Tibial nerve (tissue), 4 donors: Measurements from ENCODE around the gene ACTR6. TPM values are rescaled to one million over a fixed set of nuclear protein-coding genes. Genes with fewer than 3 reads are reported as not detected.
"Not testable (repeated sequence)": the region's sequence is repeated elsewhere in the genome, so short reads cannot be mapped to it uniquely, and the experiment has no call there.

ENCODE experiments used
- DNase-seq, 2 donors: peaks; one replicate each; pipeline ENCODE4 v3.0.0-alpha.2; 2019; ENCODE audit warnings: low spot score in 2 of 2
- H3K27ac ChIP-seq, 4 donors: fragments of 200-600 bp; sonication (generic) in 3 of 4; one replicate each; pipeline ENCODE4 v1.5.1; 2017 to 2019; ENCODE audit warnings: mild to moderate bottlenecking in 1 of 4
- H3K27me3 ChIP-seq, 2 donors: fragments of 200-600 bp; sonication (generic) in 1 of 2; one replicate each; pipeline versions ENCODE4 v1.5.1 to v1.6.0; 2017 to 2019
- H3K36me3 ChIP-seq, 3 donors: fragments of 200-600 bp; sonication (generic); one replicate each; pipeline ENCODE4 v1.5.1; 2018 to 2019
- H3K4me1 ChIP-seq, 4 donors: fragments of 200-600 bp; sonication (generic) in 3 of 4; one replicate each; pipeline ENCODE4 v1.5.1; 2017 to 2019
- H3K4me3 ChIP-seq, 4 donors: fragments of 200-600 bp; sonication (generic) in 3 of 4; one replicate each; pipeline ENCODE4 v1.5.1; 2017 to 2019; ENCODE audit warnings: mild to moderate bottlenecking in 1 of 4, moderate library complexity in 1 of 4
- H3K9me3 ChIP-seq, 4 donors: fragments of 200-600 bp; sonication (generic) in 3 of 4; one replicate each; pipeline ENCODE4 v1.5.1; 2017 to 2019
- CTCF ChIP-seq, 5 experiments: fragments of 200-600 bp in 3 of 5; fragments of 450-650 bp in 2 of 5; sonication (generic) in 3 of 5; IDR thresholded peaks; one replicate each; pipeline ENCODE4 v1.5.1; 2016 to 2019; ENCODE audit warnings: antibody characterized with exemption in 5 of 5, mild to moderate bottlenecking in 3 of 5, moderate library complexity in 2 of 5
- EP300 ChIP-seq, 2 donors: sonication (generic); formaldehyde crosslinking; IDR thresholded peaks; one replicate each; pipeline ENCODE4 v1.6.1; 2017; ENCODE audit warnings: antibody characterized with exemption in 2 of 2, mild to moderate bottlenecking in 1 of 2
- POLR2A ChIP-seq, 2 donors: fragments of 450-650 bp; IDR thresholded peaks; one replicate each; pipeline ENCODE4 v1.6.1; 2017; ENCODE audit warnings: antibody characterized with exemption in 2 of 2, mild to moderate bottlenecking in 2 of 2, moderate library complexity in 2 of 2
- WGBS, 2 donors: methylation state at CpG; one replicate each; pipeline ENCODE4 v1.1.5; 2018; 5-methylcytosine and 5-hydroxymethylcytosine counted together
- total RNA-seq, 4 donors: library from RNA; depleted of rRNA; stranded (reverse); fragments of >200 nt; gene quantifications; one replicate each; pipeline ENCODE4 v1.1.0, GENCODE V29; 2016

Gene ACTR6
- total RNA-seq, 4 donors from 2014 or later: 11.1 to 19.5 (median 15.5) TPM

- H3K27ac ChIP-seq: no peak overlapping the region
- no peak for TF ChIP-seq EP300 (IDR thresholded peaks at IDR 0.05)
- TF ChIP-seq CTCF (IDR thresholded peaks at IDR 0.05): no peak
- TF ChIP-seq POLR2A (IDR thresholded peaks at IDR 0.05): no peak
- H3K9me3 ChIP-seq: no peaks in the 10 kb centered on the region
- no peaks in the 10 kb centered on the region for H3K36me3 ChIP-seq
- H3K4me1 ChIP-seq: no peaks in the 10 kb centered on the region
- no peak overlapping the region for H3K4me3 ChIP-seq
- 83 to 85% methylated on average over 1 of the region's 1 CpG for WGBS, 2 donors
- DNase-seq: no peak
- H3K27me3 ChIP-seq: no peaks in the 10 kb centered on the region
Measured at GRCh38 chr12:100254876-100255275, 54.3 kb downstream of the ACTR6 start.

GRCh38 chr12:100258127-100258526 lies 57.5 kb downstream of the ACTR6 start:
- H3K9me3 ChIP-seq: no peaks in the 10 kb centered on the region
- H3K4me3 ChIP-seq: no peak overlapping the region
- H3K36me3 ChIP-seq: no peaks in the 10 kb centered on the region
- no peaks in the 10 kb centered on the region for H3K4me1 ChIP-seq
- WGBS, 2 donors: 100% methylated on average over 1 of the region's 1 CpG
- H3K27me3 ChIP-seq: no peaks in the 10 kb centered on the region
- TF ChIP-seq POLR2A (IDR thresholded peaks at IDR 0.05): no peak
- no peak for TF ChIP-seq EP300 (IDR thresholded peaks at IDR 0.05)
- no peak for TF ChIP-seq CTCF (IDR thresholded peaks at IDR 0.05)
- H3K27ac ChIP-seq: no peak overlapping the region
- DNase-seq: no peak

- H3K4me3 ChIP-seq: no peak overlapping the region
- no peaks in the 10 kb centered on the region for H3K36me3 ChIP-seq
- no peak overlapping the region for H3K27ac ChIP-seq
- no peaks in the 10 kb centered on the region for H3K9me3 ChIP-seq
- H3K27me3 ChIP-seq: no peaks in the 10 kb centered on the region
- peaks cover 0 to 8% (median under 1%) of the 10 kb centered on the region in 4 donors for H3K4me1 ChIP-seq
- TF ChIP-seq POLR2A (IDR thresholded peaks at IDR 0.05) (no peak), CTCF (IDR thresholded peaks at IDR 0.05) (no peak), EP300 (IDR thresholded peaks at IDR 0.05) (no peak)
- no peak for DNase-seq
- WGBS, 2 donors: 89 to 91% methylated on average over 5 of the region's 5 CpGs
Measured at GRCh38 chr12:100263131-100263530, 62.5 kb downstream of the ACTR6 start.

- WGBS, 2 donors: 95 to 97% methylated on average over 5 of the region's 5 CpGs
Measured at GRCh38 chr12:100265107-100265506, 64.5 kb downstream of the ACTR6 start.

GRCh38 chr12:100265732-100266584 lies 65.3 kb downstream of the ACTR6 start:
- Histone ChIP-seq H3K9me3 (no peaks in the 10 kb centered on the region), H3K27ac (peak overlapping the region; percentile 88 to 98 (median 96)), H3K36me3 (no peaks in the 10 kb centered on the region), H3K4me1 (peaks cover 0 to 36% (median 20%) of the 10 kb centered on the region in 4 donors), H3K27me3 (no peaks in the 10 kb centered on the region), H3K4me3 (peak overlapping the region; percentile 69 to 93 (median 85))
- DNase-seq: no peak
- TF ChIP-seq EP300 (IDR thresholded peaks at IDR 0.05) (no peak), CTCF (IDR thresholded peaks at IDR 0.05) (no peak), POLR2A (IDR thresholded peaks at IDR 0.05) (no peak)
- WGBS, 2 donors: 71% methylated on average over 11 of the region's 11 CpGs

More at GRCh38 chr12:100265107-100265506, 64.5 kb downstream of the ACTR6 start:
- H3K9me3 ChIP-seq, DNase-seq, H3K4me3 ChIP-seq, H3K36me3 ChIP-seq, H3K27me3 ChIP-seq, H3K27ac ChIP-seq: not testable (repeated sequence)
- H3K4me1 ChIP-seq: peaks cover 0 to 27% (median 18%) of the 10 kb centered on the region in 4 donors
